IMR-90 (cell line): ENCODE measurements around the gene EEF1AKMT1.

ENCODE experiments used
- CEBPB ChIP-seq: IDR thresholded peaks from 2 replicates; pipeline ENCODE4 v1.6.1; 2012; ENCODE audit warnings: low read depth, low read length, improper control_type of control experiment
- POLR2A ChIP-seq: IDR thresholded peaks from 2 replicates; pipeline ENCODE4 v1.6.1; 2012; ENCODE audit warnings: mild to moderate bottlenecking, low read depth, low read length

DNA sequence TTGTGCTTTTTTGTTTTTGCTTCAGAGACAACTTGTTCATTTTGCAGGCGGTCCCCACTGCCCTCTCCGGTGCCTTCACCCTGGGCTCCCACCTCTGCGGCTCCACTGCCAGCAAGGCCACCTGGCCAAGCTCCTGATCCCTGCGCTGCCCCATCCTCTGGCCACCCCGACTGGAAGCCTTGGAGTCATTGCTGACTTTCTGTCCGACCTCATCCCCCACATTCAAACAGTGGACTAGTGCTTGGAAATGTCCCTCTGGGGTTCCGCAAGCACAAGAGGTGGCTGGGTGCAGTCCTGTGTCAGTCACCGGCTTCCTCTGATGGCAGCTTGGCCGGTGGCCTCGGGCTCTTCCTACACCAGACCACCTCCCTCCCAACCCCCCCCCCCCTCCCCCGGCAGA, 53.3 kb downstream of the EEF1AKMT1 start:
- TF ChIP-seq CEBPB (no peak), POLR2A (no peak)
